Endothelial cell of umbilical vein (primary cell): ENCODE results near the gene ATP8A2.

Experiments
- CTCF ChIP-seq, 2 donors: IDR thresholded peaks; 1 replicate in 1 of 2; 2 replicates in 1 of 2; pipeline ENCODE4 v1.5.1; 2011; ENCODE audit warnings: low read length in 2 of 2, mild to moderate bottlenecking in 2 of 2, moderate library complexity in 2 of 2, control low read depth in 1 of 2, inconsistent platforms in 1 of 2, low read depth in 1 of 2; ENCODE audit not compliant: insufficient read depth in 1 of 2; ENCODE audit errors: extremely low read depth in 1 of 2
- POLR2AphosphoS5 ChIP-seq: IDR thresholded peaks from 2 replicates; pipeline ENCODE4 v1.6.1; 2012; ENCODE audit warnings: low read depth, mild to moderate bottlenecking, control low read depth, low read length, moderate library complexity; ENCODE audit not compliant: insufficient read depth

DNA sequence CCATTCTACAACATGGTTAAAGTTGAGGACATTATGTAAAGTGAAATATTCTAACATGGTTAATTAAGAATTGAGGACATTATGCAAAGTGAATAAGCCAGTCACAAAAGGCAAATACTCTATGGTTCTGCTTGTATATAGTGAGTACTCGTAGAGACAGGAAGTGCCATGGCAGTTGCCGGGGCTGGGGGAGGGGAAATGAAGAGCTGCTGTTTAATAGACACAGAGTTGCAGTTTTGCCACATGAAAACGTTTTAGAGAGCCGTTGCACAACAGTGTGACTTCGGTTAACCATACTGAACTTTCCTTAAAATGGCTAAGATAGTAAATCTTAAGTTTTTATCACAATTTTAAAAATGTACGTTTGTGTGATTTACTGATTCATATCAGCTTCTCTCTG, 503.1 kb downstream of the ATP8A2 start:
- no peak for TF ChIP-seq POLR2AphosphoS5
- TF ChIP-seq CTCF (IDR thresholded peaks at IDR 0.05; ENCODE audit: extremely low read depth in 1 of 2, insufficient read depth in 1 of 2, low read depth in 1 of 2, low read length in 2 of 2) = no peak
